ENCODE results near the gene ZNF628. TPM values are rescaled to one million over a fixed set of nuclear protein-coding genes. Genes with fewer than 3 reads are reported as not detected.

ZNF628 gene
- total RNA-seq, 1 experiment from 2014 or later: 5.3 TPM

GRCh38 chr19:55451163-55451964 lies 25.1 kb upstream of the ZNF628 start:
- DNase-seq (ENCODE audit: low read depth): no peak

- no peak for DNase-seq (ENCODE audit: low read depth)
Measured at GRCh38 chr19:55451965-55452748, 24.3 kb upstream of the ZNF628 start.

- peak; percentile 68 for DNase-seq (ENCODE audit: low read depth)
Measured at GRCh38 chr19:55452749-55453346, 23.6 kb upstream of the ZNF628 start.

- DNase-seq (ENCODE audit: low read depth): no peak
Measured at GRCh38 chr19:55453511-55454260, 22.7 kb upstream of the ZNF628 start.

- no peak for DNase-seq (ENCODE audit: low read depth)
Measured at GRCh38 chr19:55454787-55455243, 21.6 kb upstream of the ZNF628 start.

- DNase-seq (ENCODE audit: low read depth): no peak
Measured at GRCh38 chr19:55455576-55456235, 20.7 kb upstream of the ZNF628 start.

- DNase-seq (ENCODE audit: low read depth): no peak
Measured at GRCh38 chr19:55456347-55456746, 20.1 kb upstream of the ZNF628 start.

- DNase-seq (ENCODE audit: low read depth): no peak
Measured at GRCh38 chr19:55457683-55458457, 18.5 kb upstream of the ZNF628 start.

- no peak for DNase-seq (ENCODE audit: low read depth)
Measured at GRCh38 chr19:55459551-55459949, 16.9 kb upstream of the ZNF628 start.

- no peak for DNase-seq (ENCODE audit: low read depth)
Measured at GRCh38 chr19:55459950-55460657, 16.3 kb upstream of the ZNF628 start.

GRCh38 chr19:55460670-55461258 lies 15.7 kb upstream of the ZNF628 start:
- peak; percentile 78 for DNase-seq (ENCODE audit: low read depth)

GRCh38 chr19:55461259-55461973 lies 15.0 kb upstream of the ZNF628 start, which contains the start of gene ISOC2:
Gene ISOC2 (minus strand): TSS chr19:55461642. CDS start chr19:55456486, 5,156 bp downstream.
- DNase-seq (ENCODE audit: low read depth): peak; percentile 100

GRCh38 chr19:55461974-55462626 lies 14.3 kb upstream of the ZNF628 start:
- peak; percentile 53 for DNase-seq (ENCODE audit: low read depth)

GRCh38 chr19:55462722-55463121 lies 13.7 kb upstream of the ZNF628 start:
- no peak for DNase-seq (ENCODE audit: low read depth)

- no peak for DNase-seq (ENCODE audit: low read depth)
Measured at GRCh38 chr19:55463583-55464031, 12.8 kb upstream of the ZNF628 start.

- no peak for DNase-seq (ENCODE audit: low read depth)
Measured at GRCh38 chr19:55464039-55464661, 12.3 kb upstream of the ZNF628 start.

- no peak for DNase-seq (ENCODE audit: low read depth)
Measured at GRCh38 chr19:55464662-55465054, 11.8 kb upstream of the ZNF628 start, which contains the start of gene C19orf85. Gene C19orf85 (minus strand): TSS chr19:55464751. CDS start chr19:55464554, 197 bp downstream.

Measured in RPMI7951 (cell line).